ENCODE results near the gene NEXMIF.
"Not testable (repeated sequence)": the region's sequence is repeated elsewhere in the genome, so short reads cannot be mapped to it uniquely, and the experiment has no call there.

Gene NEXMIF

DNA sequence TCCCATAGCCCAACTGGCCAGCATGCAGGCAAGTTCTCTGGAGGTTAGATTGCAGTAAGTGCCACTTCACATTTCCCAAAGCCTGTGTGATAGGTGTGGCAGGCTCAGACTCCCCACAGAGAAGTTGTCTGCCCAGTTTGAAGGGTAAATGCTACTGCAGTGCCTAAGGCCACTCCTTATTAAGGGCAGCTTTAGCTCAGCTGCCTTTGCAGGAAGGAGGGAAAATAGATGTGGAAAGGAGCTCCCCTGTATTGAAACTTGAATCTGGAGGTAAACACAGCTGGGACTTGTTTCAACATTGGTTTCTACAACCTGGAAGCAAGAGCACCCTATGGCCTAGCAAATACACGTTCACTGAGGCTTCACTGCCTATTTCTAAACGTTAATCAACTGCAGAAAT lies 22.4 kb downstream of the NEXMIF start:
- H3K4me1 ChIP-seq (ENCODE audit: control insufficient read depth, insufficient read depth, low read length), result no peaks in the 10 kb centered on the region
- no peak overlapping the region for H3K27ac ChIP-seq (ENCODE audit: low read depth, low read length)
- H3K9me3 ChIP-seq (ENCODE audit: control insufficient read depth, insufficient read depth, low read length), result peaks cover 24% of the 10 kb centered on the region
- no peaks in the 10 kb centered on the region for H3K27me3 ChIP-seq (ENCODE audit: control insufficient read depth, insufficient read depth, low read length)
- H3K4me3 ChIP-seq (ENCODE audit: low read depth, low read length), result no peak overlapping the region
- H3K36me3 ChIP-seq (ENCODE audit: control insufficient read depth, insufficient read depth, low read length), result no peaks in the 10 kb centered on the region
- H3K9ac ChIP-seq (ENCODE audit: low read depth, low read length), result no peak overlapping the region

DNA sequence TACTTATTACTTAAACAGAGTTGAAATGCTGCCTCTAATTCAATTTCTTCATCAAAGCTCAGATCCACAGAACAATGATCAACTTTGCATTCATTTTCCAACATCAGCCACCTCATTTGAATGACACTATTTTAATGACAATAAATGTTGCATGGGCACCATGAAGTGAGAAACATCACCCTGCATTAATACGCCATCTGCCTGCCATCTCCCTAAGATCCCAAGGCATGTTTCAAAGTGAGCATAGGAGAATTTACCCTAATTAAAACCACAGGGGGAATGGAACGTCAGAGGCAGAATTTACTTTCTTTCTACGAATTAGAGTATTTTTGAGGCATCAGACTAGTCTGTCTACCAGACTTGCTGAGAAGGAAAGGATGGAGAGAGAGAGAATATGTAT lies 32.7 kb downstream of the NEXMIF start:
- Histone ChIP-seq H3K27me3 (ENCODE audit: control insufficient read depth, insufficient read depth, low read length) (no peaks in the 10 kb centered on the region), H3K4me1 (ENCODE audit: control insufficient read depth, insufficient read depth, low read length) (no peaks in the 10 kb centered on the region), H3K27ac (ENCODE audit: low read depth, low read length) (no peak overlapping the region), H3K36me3 (ENCODE audit: control insufficient read depth, insufficient read depth, low read length) (no peaks in the 10 kb centered on the region), H3K4me3 (ENCODE audit: low read depth, low read length) (no peak overlapping the region), H3K9me3 (ENCODE audit: control insufficient read depth, insufficient read depth, low read length) (peaks cover 27% of the 10 kb centered on the region), H3K9ac (ENCODE audit: low read depth, low read length) (no peak overlapping the region)

DNA sequence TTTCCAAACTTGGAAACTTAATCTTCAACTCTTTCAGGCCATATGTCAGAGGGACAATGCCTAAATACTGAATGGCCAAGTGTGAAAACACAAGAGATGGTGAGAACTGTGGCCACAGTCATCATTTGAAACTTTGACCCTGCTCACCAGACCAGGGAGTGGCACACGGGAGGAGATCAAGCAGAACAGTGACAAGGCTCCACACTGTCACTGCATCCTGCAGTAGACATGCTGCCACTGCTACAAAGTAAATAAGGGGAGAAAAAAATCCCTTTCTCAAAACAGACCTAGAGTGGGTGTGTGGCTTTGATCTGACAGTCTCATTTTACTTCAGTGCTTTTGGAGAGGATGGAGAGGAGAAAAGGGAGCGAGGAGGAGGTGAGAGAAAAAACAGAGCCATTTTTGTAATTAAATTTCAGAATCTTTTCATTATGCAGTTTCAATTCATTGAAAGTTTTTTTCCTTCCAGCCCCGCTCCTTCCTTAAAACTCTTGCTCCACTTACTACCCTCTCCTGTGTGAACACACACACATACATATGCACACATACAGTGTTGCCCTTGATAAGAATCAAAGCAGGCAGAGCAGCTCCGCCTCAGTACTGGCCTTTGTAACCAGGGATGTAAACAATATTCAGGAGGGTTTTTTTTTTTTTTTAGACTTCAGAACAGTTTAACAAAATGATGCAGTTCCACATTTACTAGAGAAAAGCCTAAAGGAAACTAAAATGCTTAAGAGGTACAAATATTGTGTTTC lies 34.4 kb downstream of the NEXMIF start:
- H3K36me3 ChIP-seq (ENCODE audit: control insufficient read depth, insufficient read depth, low read length), result no peaks in the 10 kb centered on the region
- H3K9ac ChIP-seq (ENCODE audit: low read depth, low read length), result no peak overlapping the region
- no peaks in the 10 kb centered on the region for H3K27me3 ChIP-seq (ENCODE audit: control insufficient read depth, insufficient read depth, low read length)
- no peak overlapping the region for H3K27ac ChIP-seq (ENCODE audit: low read depth, low read length)
- peaks cover 20% of the 10 kb centered on the region for H3K9me3 ChIP-seq (ENCODE audit: control insufficient read depth, insufficient read depth, low read length)
- H3K4me3 ChIP-seq (ENCODE audit: low read depth, low read length), result no peak overlapping the region
- H3K4me1 ChIP-seq (ENCODE audit: control insufficient read depth, insufficient read depth, low read length), result no peaks in the 10 kb centered on the region

DNA sequence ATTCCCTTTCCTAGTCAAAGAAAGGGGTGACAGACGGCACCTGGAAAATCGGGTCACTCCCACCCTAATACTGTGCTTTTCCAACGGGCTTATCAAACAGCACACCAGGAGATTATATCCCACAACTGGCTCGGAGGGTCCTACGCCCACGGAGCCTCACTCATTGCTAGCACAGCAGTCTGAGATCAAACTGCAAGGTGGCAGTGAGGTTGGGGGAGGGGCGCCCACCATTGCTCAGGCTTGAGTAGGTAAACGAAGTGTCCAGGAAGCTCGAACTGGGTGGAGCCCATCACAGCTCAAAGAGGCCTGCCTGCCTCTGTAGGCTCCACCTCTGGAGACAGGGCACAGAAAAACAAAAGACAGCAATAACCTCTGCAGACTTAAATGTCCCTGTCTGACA lies 42.9 kb downstream of the NEXMIF start:
- peaks cover 36% of the 10 kb centered on the region for H3K9me3 ChIP-seq (ENCODE audit: control insufficient read depth, insufficient read depth, low read length)
- H3K9ac ChIP-seq (ENCODE audit: low read depth, low read length); H3K36me3 ChIP-seq (ENCODE audit: control insufficient read depth, insufficient read depth, low read length); H3K27ac ChIP-seq (ENCODE audit: low read depth, low read length); H3K27me3 ChIP-seq (ENCODE audit: control insufficient read depth, insufficient read depth, low read length); H3K4me3 ChIP-seq (ENCODE audit: low read depth, low read length); H3K4me1 ChIP-seq (ENCODE audit: control insufficient read depth, insufficient read depth, low read length): not testable (repeated sequence)

DNA sequence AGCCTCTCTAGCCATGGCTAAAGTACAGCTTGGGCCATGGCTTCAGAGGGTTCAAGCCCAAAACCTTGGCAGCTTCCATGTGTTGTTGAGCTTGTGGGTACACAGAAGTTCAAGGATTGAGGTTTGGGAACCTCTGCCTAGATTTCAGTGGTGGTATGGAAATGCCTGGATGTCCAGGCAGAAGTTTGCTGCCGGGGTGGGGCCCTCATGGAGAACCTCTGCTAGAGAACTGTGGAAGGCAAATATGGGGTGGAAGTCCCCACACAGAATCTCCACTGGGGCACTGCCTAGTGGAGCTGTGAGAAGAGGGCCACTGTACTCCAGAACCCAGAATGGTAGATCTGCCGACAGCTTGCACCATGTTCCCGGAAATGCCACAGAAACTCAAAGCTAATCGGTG lies 59.5 kb downstream of the NEXMIF start:
- H3K4me1 ChIP-seq (ENCODE audit: control insufficient read depth, insufficient read depth, low read length), result no peaks in the 10 kb centered on the region
- no peaks in the 10 kb centered on the region for H3K27me3 ChIP-seq (ENCODE audit: control insufficient read depth, insufficient read depth, low read length)
- no peak overlapping the region for H3K27ac ChIP-seq (ENCODE audit: low read depth, low read length)
- no peak overlapping the region for H3K9ac ChIP-seq (ENCODE audit: low read depth, low read length)
- no peak overlapping the region for H3K4me3 ChIP-seq (ENCODE audit: low read depth, low read length)
- H3K36me3 ChIP-seq (ENCODE audit: control insufficient read depth, insufficient read depth, low read length), result no peaks in the 10 kb centered on the region
- H3K9me3 ChIP-seq (ENCODE audit: control insufficient read depth, insufficient read depth, low read length), result peaks cover 72% of the 10 kb centered on the region

DNA sequence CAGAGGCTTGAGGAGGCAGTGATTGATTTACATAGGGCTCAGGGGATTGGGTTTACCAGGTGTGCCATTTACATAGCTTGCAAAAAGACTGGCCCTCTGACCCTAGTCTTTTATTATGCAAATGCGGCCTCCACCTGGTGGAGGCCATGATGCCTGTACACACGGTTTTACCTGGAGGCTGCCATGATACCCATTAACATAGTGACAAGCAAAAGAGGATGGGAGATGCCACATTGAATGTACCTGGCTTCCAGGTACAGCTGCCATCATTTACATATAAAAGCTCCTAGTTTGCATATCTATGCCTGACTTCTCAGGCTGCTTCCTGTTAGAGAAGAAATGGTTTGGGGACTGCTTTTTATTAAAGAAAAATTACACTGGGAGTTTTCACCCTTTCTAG lies 72.0 kb downstream of the NEXMIF start:
- Histone ChIP-seq H3K36me3 (ENCODE audit: control insufficient read depth, insufficient read depth, low read length) (no peaks in the 10 kb centered on the region), H3K27me3 (ENCODE audit: control insufficient read depth, insufficient read depth, low read length) (no peaks in the 10 kb centered on the region), H3K9me3 (ENCODE audit: control insufficient read depth, insufficient read depth, low read length) (peaks cover 97% of the 10 kb centered on the region), H3K4me3 (ENCODE audit: low read depth, low read length) (no peak overlapping the region), H3K9ac (ENCODE audit: low read depth, low read length) (no peak overlapping the region), H3K4me1 (ENCODE audit: control insufficient read depth, insufficient read depth, low read length) (no peaks in the 10 kb centered on the region), H3K27ac (ENCODE audit: low read depth, low read length) (no peak overlapping the region)

DNA sequence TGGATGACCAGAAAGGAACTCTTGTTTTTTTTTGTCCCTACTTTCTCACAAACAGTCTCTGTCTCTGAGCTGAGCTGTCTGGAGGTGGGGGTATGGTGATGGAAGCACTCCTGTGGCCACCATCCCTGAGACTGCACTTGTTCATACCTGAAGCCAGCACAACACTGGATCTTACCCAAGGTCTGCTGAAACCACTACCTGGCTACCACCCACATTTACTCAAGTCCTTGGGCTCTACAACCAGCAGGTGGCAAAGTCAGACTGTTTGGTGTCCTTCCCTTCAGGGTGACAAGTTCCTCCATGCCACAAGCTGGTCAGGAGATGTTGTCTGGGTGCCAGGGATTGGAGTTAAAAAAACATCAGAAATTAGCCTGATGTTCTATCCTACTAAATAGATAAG lies 89.7 kb downstream of the NEXMIF start:
- Histone ChIP-seq H3K27ac (ENCODE audit: low read depth, low read length) (no peak overlapping the region), H3K4me1 (ENCODE audit: control insufficient read depth, insufficient read depth, low read length) (no peaks in the 10 kb centered on the region), H3K9me3 (ENCODE audit: control insufficient read depth, insufficient read depth, low read length) (peaks cover 45% of the 10 kb centered on the region), H3K36me3 (ENCODE audit: control insufficient read depth, insufficient read depth, low read length) (no peaks in the 10 kb centered on the region), H3K4me3 (ENCODE audit: low read depth, low read length) (no peak overlapping the region), H3K9ac (ENCODE audit: low read depth, low read length) (no peak overlapping the region), H3K27me3 (ENCODE audit: control insufficient read depth, insufficient read depth, low read length) (no peaks in the 10 kb centered on the region)

DNA sequence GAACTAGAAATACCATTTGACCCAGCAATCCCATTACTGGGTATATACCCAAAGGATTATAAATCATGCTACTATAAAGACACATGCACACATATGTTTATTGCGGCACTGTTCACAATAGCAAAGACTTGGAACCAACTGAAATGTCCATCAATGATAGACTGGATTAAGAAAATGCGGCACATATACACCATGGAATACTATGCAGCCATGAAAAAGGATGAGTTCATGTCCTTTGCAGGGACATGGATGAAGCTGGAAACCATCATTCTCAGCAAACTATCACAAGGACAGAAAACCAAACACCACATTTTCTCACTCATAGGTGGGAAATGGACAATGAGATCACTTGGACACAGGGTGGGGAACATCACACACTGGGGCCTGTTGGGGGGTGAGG lies 105.5 kb downstream of the NEXMIF start:
- H3K9me3 ChIP-seq (ENCODE audit: control insufficient read depth, insufficient read depth, low read length), result peaks cover 34% of the 10 kb centered on the region
- H3K36me3 ChIP-seq (ENCODE audit: control insufficient read depth, insufficient read depth, low read length); H3K4me1 ChIP-seq (ENCODE audit: control insufficient read depth, insufficient read depth, low read length); H3K4me3 ChIP-seq (ENCODE audit: low read depth, low read length); H3K27me3 ChIP-seq (ENCODE audit: control insufficient read depth, insufficient read depth, low read length); H3K9ac ChIP-seq (ENCODE audit: low read depth, low read length); H3K27ac ChIP-seq (ENCODE audit: low read depth, low read length): not testable (repeated sequence)

DNA sequence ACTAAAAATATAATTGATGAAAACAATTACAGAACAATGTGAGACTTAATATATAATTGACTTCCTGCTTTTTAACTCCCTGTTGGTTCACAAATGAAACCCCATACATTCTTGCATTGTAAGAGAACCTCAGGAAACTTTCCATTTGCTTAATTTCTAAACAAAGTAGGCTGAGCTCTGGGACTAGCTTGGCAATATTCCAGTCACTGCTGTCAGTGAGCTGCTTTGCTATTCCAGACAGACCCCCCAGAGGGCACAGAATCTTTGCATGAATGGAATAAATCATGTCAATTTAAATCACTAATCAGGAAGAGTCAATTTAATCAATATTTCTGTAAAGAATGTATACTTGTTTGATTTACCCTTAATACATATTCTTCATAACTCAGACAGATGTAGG lies 110.6 kb downstream of the NEXMIF start:
- Histone ChIP-seq H3K36me3 (ENCODE audit: control insufficient read depth, insufficient read depth, low read length) (no peaks in the 10 kb centered on the region), H3K27ac (ENCODE audit: low read depth, low read length) (no peak overlapping the region), H3K4me3 (ENCODE audit: low read depth, low read length) (no peak overlapping the region), H3K9me3 (ENCODE audit: control insufficient read depth, insufficient read depth, low read length) (peaks cover 32% of the 10 kb centered on the region), H3K27me3 (ENCODE audit: control insufficient read depth, insufficient read depth, low read length) (no peaks in the 10 kb centered on the region), H3K4me1 (ENCODE audit: control insufficient read depth, insufficient read depth, low read length) (0 out of 2 replicates have a peak, but pooled peaks cover 5% of the 10 kb centered on the region), H3K9ac (ENCODE audit: low read depth, low read length) (no peak overlapping the region)

DNA sequence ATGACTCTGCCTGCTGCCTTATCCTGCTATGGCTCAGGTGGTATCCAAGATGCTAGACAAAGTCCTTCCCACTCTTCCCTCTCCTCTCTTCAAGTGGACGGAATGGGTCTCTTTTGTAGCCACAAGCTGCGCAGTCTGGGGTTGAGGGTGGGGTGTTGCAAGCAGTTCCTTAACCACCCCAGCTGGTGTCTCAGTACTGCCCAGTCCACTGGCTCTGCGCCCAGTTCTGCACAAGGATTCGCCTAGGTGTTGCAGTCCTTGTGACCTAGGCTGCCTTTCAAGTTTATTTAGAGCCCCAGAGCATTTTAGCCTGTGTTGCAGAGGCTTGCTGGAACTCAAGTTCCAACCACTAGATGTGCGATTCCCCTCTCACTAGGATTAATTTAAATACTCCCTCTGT lies 120.7 kb downstream of the NEXMIF start:
- Histone ChIP-seq H3K4me3 (ENCODE audit: low read depth, low read length) (no peak overlapping the region), H3K4me1 (ENCODE audit: control insufficient read depth, insufficient read depth, low read length) (no peaks in the 10 kb centered on the region), H3K36me3 (ENCODE audit: control insufficient read depth, insufficient read depth, low read length) (no peaks in the 10 kb centered on the region), H3K27me3 (ENCODE audit: control insufficient read depth, insufficient read depth, low read length) (no peaks in the 10 kb centered on the region), H3K27ac (ENCODE audit: low read depth, low read length) (no peak overlapping the region), H3K9me3 (ENCODE audit: control insufficient read depth, insufficient read depth, low read length) (peaks cover 51% of the 10 kb centered on the region; the same call in 1 of the 2 replicates), H3K9ac (ENCODE audit: low read depth, low read length) (no peak overlapping the region)

DNA sequence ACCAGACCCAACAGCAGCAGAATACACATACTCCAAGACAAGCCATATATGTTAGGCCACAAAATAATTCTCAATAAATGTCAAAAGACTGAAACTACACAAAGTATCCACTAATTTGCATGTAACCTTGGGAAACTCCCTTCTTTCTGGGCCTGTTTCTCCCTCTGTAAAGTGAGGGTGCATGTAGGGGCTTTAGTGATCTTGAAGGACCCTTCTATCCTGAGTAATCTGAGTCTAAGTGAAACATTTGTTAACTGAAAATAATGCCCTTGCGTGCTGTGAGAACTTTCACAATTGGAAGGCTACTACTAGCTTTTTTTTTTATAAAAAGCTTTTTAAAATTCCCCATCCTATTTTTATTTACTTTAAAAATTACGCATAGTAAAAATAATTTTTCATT lies 125.2 kb downstream of the NEXMIF start:
- Histone ChIP-seq H3K36me3 (ENCODE audit: control insufficient read depth, insufficient read depth, low read length) (no peaks in the 10 kb centered on the region), H3K27me3 (ENCODE audit: control insufficient read depth, insufficient read depth, low read length) (no peaks in the 10 kb centered on the region), H3K27ac (ENCODE audit: low read depth, low read length) (no peak overlapping the region), H3K4me3 (ENCODE audit: low read depth, low read length) (no peak overlapping the region), H3K9me3 (ENCODE audit: control insufficient read depth, insufficient read depth, low read length) (peaks cover 63% of the 10 kb centered on the region), H3K4me1 (ENCODE audit: control insufficient read depth, insufficient read depth, low read length) (no peaks in the 10 kb centered on the region), H3K9ac (ENCODE audit: low read depth, low read length) (no peak overlapping the region)

Data from HUES48 (cell line).